Measurements from ENCODE around the gene RGMB.
"Not testable (repeated sequence)": the region's sequence is repeated elsewhere in the genome, so short reads cannot be mapped to it uniquely, and the experiment has no call there.

RGMB gene, protein sequence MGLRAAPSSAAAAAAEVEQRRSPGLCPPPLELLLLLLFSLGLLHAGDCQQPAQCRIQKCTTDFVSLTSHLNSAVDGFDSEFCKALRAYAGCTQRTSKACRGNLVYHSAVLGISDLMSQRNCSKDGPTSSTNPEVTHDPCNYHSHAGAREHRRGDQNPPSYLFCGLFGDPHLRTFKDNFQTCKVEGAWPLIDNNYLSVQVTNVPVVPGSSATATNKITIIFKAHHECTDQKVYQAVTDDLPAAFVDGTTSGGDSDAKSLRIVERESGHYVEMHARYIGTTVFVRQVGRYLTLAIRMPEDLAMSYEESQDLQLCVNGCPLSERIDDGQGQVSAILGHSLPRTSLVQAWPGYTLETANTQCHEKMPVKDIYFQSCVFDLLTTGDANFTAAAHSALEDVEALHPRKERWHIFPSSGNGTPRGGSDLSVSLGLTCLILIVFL

DNA sequence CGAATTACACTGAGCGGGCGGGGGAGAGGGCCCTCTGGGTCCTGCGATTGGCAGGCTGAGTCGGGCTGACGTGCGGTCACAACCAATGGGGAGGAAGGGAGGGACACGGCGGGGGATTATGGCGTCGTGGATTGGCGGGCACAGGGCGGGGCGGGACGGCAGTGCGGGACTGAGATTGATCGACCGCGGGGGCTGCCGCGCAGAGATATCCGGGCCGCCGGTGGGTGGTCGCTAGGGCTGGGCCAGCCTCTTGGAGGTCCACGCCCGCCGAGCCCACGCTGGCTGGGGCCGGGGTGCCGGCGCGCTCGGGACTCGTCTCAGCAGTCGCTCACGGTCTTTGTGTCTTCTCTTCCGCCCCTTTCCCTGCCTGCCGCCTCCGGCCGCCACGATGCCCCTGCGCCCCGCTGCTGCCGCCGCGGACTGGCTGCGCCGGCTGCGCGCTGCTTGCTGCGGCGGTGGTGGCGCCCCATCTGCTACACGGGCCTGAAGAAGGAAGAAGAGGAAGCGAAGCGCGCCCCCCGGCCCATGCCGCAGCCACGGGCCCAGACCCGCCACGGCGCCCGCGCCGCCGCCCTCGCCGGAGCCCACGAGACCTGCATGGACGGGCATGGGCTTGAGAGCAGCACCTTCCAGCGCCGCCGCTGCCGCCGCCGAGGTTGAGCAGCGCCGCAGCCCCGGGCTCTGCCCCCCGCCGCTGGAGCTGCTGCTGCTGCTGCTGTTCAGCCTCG, at the start of gene RGMB:
Gene RGMB (plus strand): TSS at position 200 of the 728 bp plus-strand sequence. CDS start 408 bp downstream, at position 608.
- Mint-ChIP-seq H3K9me3 (no peaks in the 10 kb centered on the region), H3K27ac (peak within 1 kb of the TSS; percentile 63), H3K27me3 (ENCODE audit: low read depth) (peaks cover 79% of the 10 kb centered on the region), H3K36me3 (ENCODE audit: low read depth) (no peaks in the 10 kb centered on the region), H3K4me1 (ENCODE audit: low read depth) (peaks cover 34% of the 10 kb centered on the region), H3K4me3 (peak within 1 kb of the TSS; percentile 95)
- peak; percentile 80 for DNase-seq (ENCODE audit: low spot score)

DNA sequence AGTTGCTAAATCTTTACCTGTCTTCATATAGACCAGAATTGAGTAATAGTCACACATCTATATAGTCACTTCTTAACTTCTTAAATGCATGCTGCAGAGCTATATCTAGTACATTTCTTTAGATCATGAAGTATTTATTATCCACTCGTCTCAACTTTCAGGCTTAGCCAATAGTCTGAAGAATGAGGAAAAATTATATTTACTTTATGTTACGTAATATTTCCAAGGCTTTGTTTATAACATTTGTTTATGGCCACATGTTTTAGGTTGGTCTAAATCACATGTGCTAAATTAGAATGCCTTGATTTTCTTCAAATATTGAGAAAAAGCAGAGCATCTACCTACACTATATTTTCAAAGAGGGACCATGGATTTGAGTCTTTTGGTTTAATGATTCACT, 47.2 kb upstream of the RGMB start:
- H3K9me3 Mint-ChIP-seq = no peaks in the 10 kb centered on the region
- no peaks in the 10 kb centered on the region for H3K27me3 Mint-ChIP-seq (ENCODE audit: low read depth)
- no peak for DNase-seq (ENCODE audit: low spot score)
- H3K4me3 Mint-ChIP-seq = no peak overlapping the region
- H3K4me1 Mint-ChIP-seq (ENCODE audit: low read depth) = no peaks in the 10 kb centered on the region
- no peak overlapping the region for H3K27ac Mint-ChIP-seq
- no peaks in the 10 kb centered on the region for H3K36me3 Mint-ChIP-seq (ENCODE audit: low read depth)

DNA sequence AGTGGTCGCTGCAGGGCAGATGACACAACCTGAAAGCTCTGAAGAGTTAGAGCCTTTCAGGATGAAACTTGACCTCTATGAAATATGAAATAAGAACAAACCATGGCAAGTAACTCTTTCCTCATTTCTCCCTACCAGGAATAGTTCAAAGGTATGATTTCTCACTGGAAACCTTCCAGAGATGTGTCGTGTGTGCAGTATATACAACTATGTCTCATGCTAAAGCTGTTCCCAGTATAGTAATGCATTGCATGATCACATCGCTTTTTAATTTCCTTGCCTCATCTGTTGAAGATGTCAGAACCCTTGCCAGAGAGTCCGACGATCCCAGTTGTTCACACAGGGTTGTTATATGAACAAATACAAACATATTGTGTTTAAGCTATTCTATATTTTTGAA, 45.8 kb upstream of the RGMB start:
- no peak overlapping the region for H3K4me3 Mint-ChIP-seq
- no peaks in the 10 kb centered on the region for H3K36me3 Mint-ChIP-seq (ENCODE audit: low read depth)
- no peaks in the 10 kb centered on the region for H3K4me1 Mint-ChIP-seq (ENCODE audit: low read depth)
- DNase-seq (ENCODE audit: low spot score) = no peak
- H3K27me3 Mint-ChIP-seq (ENCODE audit: low read depth) = no peaks in the 10 kb centered on the region
- no peaks in the 10 kb centered on the region for H3K9me3 Mint-ChIP-seq
- H3K27ac Mint-ChIP-seq = no peak overlapping the region

DNA sequence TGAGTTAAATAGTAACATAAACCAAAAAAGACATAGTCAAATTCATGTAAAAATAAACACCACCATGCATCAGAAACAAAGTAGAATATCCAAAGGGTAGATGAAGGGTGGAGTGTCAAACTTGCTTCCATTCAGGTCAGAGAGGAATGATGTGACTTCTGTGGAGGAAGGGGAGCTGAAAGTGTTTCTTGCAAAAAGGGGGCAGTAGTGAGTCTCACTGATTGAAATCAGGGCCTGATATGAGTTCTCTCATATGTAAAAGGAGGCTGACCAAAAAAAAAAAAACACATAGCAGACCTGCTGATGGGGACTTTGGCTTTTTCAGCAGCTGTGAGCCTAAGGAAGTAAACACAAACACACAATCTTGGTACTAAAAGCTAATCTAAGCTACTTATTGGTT, 38.8 kb upstream of the RGMB start:
- Mint-ChIP-seq H3K9me3 (no peaks in the 10 kb centered on the region), H3K27me3 (ENCODE audit: low read depth) (no peaks in the 10 kb centered on the region), H3K27ac (no peak overlapping the region), H3K4me1 (ENCODE audit: low read depth) (no peaks in the 10 kb centered on the region), H3K4me3 (no peak overlapping the region), H3K36me3 (ENCODE audit: low read depth) (no peaks in the 10 kb centered on the region)
- no peak for DNase-seq (ENCODE audit: low spot score)

DNA sequence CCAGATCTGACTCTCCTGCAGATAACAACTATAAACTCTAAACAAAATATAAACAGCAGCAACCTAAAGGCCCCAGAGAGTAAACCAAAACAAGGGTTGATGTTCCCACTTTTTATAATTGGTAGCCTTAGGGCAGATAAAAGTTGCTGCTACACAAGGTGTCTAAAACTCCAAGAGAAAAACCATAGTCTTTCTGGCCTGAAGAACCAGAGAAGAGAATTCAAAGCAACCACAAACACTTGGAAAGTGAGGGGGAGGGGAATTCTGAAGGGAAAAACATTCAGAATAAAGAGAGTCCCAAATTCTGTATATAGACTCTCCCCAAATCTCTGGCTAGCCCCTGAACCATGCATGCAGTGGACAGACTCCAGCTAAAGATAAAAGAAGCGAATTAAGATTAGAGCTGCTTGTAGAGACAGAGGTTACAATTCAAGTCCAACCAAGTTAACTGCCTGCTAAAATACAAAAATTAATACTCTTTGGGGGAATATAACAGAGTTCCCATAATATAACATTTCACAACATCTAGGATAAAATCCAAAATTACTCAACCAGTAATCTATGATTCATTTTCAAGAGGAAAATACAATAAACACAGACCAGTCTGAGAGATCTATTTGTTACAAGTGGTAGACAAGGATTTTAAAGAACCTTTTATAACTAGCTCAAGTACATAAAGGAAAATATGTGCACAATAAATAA, 37.5 kb upstream of the RGMB start:
- H3K27me3 Mint-ChIP-seq (ENCODE audit: low read depth) = no peaks in the 10 kb centered on the region
- no peak for DNase-seq (ENCODE audit: low spot score)
- no peak overlapping the region for H3K4me3 Mint-ChIP-seq
- H3K9me3 Mint-ChIP-seq = no peaks in the 10 kb centered on the region
- H3K36me3 Mint-ChIP-seq (ENCODE audit: low read depth) = no peaks in the 10 kb centered on the region
- no peaks in the 10 kb centered on the region for H3K4me1 Mint-ChIP-seq (ENCODE audit: low read depth)
- no peak overlapping the region for H3K27ac Mint-ChIP-seq

DNA sequence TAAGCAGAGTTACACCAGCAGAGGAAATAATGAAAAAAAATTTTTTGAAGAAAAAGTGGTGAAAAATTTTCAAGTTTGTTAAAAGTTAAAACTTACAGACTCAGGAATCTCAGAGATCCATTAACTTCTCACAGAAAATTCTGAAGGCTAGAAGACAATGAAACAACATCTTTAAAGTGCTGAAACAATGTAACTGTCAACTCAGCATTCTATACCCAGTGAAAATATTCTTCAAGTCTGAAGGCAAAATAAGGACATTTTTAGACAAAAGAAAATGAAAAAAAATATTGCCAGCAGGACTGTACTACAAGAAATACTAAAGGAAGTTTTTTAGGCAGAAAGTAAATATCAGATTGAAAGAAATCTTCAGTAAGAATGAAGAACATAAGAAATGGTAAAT, 36.7 kb upstream of the RGMB start:
- Mint-ChIP-seq H3K4me3 (no peak overlapping the region), H3K27me3 (ENCODE audit: low read depth) (no peaks in the 10 kb centered on the region), H3K4me1 (ENCODE audit: low read depth) (no peaks in the 10 kb centered on the region)

DNA sequence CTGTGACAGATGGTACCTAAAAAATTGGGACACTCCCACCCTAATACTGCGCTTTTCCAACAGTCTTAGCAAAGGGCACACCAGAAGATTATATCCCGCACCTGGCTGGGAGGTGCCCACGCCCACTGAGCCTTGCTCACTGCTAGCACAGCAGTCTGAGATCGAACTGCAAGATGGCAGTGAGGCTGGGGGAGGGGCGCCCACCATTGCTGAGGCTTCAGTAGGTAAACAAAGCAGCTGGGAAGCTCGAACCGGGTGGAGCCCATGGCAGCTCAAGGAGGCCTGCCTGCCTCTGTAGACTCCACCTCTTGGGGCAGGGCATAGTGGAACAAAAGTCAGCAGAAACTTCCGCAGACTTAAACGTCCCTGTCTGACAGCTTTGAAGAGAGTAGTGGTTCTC, 36.0 kb upstream of the RGMB start:
- not testable (repeated sequence) for H3K27ac Mint-ChIP-seq; H3K9me3 Mint-ChIP-seq; H3K4me3 Mint-ChIP-seq; H3K4me1 Mint-ChIP-seq (ENCODE audit: low read depth); H3K36me3 Mint-ChIP-seq (ENCODE audit: low read depth); DNase-seq (ENCODE audit: low spot score); H3K27me3 Mint-ChIP-seq (ENCODE audit: low read depth)

More for the DNA sequence above, 36.7 kb upstream of the RGMB start:
- DNase-seq (ENCODE audit: low spot score) = no peak
- Mint-ChIP-seq H3K9me3 (no peaks in the 10 kb centered on the region), H3K27ac (no peak overlapping the region), H3K36me3 (ENCODE audit: low read depth) (no peaks in the 10 kb centered on the region)

DNA sequence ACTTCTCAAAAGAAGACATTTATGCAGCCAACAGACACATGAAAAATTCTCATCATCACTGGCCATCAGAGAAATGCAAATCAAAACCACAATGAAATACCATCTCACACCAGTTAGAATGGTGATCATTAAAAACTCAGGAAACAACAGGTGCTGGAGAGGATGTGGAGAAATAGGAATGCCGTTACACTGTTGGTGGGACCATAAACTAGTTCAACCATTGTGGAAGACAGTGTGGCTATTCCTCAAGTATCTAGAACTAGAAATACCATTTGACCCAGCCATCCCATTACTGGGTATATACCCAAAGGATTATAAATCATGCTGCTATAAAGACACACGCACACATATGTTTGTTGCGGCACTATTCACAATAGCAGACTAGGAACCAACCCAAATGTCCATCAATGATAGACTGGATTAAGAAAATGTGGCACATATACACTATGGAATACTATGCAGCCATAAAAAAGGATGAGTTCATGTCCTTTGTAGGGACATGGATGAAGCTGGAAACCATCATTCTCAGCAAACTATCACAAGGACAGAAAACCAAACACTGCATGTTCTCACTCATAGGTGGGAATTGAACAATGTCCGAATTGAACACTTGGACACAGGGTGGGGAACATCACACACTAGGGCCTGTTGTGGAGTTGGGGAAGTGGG, 34.8 kb upstream of the RGMB start:
- not testable (repeated sequence) for H3K4me1 Mint-ChIP-seq (ENCODE audit: low read depth); H3K36me3 Mint-ChIP-seq (ENCODE audit: low read depth); DNase-seq (ENCODE audit: low spot score); H3K4me3 Mint-ChIP-seq; H3K27me3 Mint-ChIP-seq (ENCODE audit: low read depth); H3K27ac Mint-ChIP-seq; H3K9me3 Mint-ChIP-seq

DNA sequence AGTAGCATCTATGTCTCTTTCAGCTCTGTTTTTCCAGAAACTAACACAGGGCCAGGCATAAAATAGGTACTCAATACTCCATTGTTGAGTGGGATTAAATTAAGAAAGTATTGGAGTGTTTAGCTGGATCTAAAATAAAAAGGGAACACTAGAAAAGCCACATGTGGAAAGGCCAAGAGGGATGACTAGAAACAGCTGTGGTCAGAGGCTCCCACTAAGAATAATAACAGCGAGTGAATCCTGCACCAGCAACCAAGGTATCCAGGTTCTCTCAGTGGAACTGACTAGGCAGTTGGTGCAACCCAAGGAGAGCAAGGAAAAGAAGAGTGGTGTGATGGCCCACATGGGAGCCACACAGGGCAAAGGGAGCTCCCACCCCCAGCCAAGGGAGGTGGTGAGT, 31.5 kb upstream of the RGMB start:
- Mint-ChIP-seq H3K4me3 (no peak overlapping the region), H3K9me3 (no peaks in the 10 kb centered on the region), H3K4me1 (ENCODE audit: low read depth) (no peaks in the 10 kb centered on the region), H3K36me3 (ENCODE audit: low read depth) (no peaks in the 10 kb centered on the region), H3K27me3 (ENCODE audit: low read depth) (peaks cover 6% of the 10 kb centered on the region), H3K27ac (no peak overlapping the region)
- DNase-seq (ENCODE audit: low spot score) = no peak

DNA sequence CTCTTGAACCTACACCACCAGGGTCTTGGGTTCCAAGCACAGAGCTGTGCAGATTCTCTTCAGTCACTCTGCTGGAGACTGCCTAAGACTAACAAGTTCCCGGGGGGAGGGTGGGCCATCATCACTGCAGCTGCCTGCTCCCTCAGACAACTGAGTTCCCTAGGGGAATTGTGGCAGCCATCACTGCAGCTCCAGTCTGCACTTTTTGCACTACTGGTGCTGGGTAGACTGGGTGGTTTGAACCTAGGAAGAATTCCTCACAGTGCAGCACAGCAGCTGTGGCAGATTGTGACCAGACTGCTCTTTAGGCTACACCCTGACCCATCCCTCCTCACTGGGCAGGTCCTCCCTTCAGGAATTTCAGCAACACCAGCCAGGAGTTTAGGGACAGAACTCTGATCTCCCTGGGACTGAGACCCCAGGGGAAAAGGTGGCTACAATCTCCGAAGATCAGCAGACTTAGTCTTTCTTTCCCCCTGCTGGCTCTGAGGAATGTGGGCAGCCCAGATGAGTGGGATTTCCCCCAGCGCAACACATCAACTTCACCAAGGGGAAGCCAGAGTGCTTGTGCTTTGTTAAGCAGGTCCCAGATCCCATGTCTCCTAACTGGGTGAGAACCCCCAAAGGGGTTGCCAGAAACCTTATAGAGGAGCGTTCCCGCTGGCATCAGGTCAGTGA, 30.9 kb upstream of the RGMB start:
- no peak for DNase-seq (ENCODE audit: low spot score)
- peaks cover 6% of the 10 kb centered on the region for H3K27me3 Mint-ChIP-seq (ENCODE audit: low read depth)
- no peak overlapping the region for H3K27ac Mint-ChIP-seq
- H3K4me1 Mint-ChIP-seq (ENCODE audit: low read depth) = no peaks in the 10 kb centered on the region
- no peaks in the 10 kb centered on the region for H3K9me3 Mint-ChIP-seq
- H3K36me3 Mint-ChIP-seq (ENCODE audit: low read depth) = no peaks in the 10 kb centered on the region
- H3K4me3 Mint-ChIP-seq = no peak overlapping the region

DNA sequence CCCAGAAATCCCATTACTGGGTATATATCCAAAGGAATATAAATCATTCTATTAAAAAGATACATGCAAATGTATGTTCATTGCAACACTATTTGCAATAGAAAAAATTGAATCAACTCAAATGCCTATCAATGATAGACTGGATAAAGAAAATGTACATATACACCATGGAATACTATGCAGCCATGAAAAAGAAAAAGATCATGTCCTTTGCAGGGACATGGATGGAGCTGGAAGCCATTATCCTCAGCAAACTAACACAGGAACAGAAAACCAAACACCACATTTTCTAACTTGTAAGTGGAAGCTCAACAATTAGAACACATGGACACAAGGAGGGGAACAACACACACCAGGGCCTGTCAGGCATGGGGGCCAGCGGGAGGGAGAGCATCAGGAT, 25.2 kb upstream of the RGMB start:
- not testable (repeated sequence) for H3K36me3 Mint-ChIP-seq (ENCODE audit: low read depth); H3K27me3 Mint-ChIP-seq (ENCODE audit: low read depth); DNase-seq (ENCODE audit: low spot score); H3K27ac Mint-ChIP-seq; H3K4me3 Mint-ChIP-seq; H3K9me3 Mint-ChIP-seq; H3K4me1 Mint-ChIP-seq (ENCODE audit: low read depth)

DNA sequence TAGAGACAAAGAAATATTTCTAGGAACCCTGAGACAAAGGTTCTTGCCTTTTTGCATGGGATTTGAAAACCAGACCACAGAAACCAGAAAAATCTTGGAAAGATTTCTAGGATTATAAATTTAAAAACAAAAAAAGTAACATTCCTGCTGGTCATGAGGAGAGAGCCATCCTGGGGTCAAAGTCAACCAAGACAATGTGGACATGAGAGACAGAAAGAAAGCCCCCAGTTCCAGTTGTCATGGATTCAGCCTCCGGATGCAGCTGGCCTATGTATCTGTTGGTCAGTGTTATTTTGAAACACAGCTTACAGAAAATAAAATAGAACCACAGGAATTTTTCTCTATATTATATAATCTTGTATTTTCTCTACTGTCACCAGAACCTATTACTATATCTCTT, 24.4 kb upstream of the RGMB start:
- H3K36me3 Mint-ChIP-seq (ENCODE audit: low read depth) = no peaks in the 10 kb centered on the region
- H3K9me3 Mint-ChIP-seq = no peaks in the 10 kb centered on the region
- no peak for DNase-seq (ENCODE audit: low spot score)
- peaks cover 4% of the 10 kb centered on the region for H3K27me3 Mint-ChIP-seq (ENCODE audit: low read depth)
- H3K4me1 Mint-ChIP-seq (ENCODE audit: low read depth) = no peaks in the 10 kb centered on the region
- no peak overlapping the region for H3K4me3 Mint-ChIP-seq
- no peak overlapping the region for H3K27ac Mint-ChIP-seq

DNA sequence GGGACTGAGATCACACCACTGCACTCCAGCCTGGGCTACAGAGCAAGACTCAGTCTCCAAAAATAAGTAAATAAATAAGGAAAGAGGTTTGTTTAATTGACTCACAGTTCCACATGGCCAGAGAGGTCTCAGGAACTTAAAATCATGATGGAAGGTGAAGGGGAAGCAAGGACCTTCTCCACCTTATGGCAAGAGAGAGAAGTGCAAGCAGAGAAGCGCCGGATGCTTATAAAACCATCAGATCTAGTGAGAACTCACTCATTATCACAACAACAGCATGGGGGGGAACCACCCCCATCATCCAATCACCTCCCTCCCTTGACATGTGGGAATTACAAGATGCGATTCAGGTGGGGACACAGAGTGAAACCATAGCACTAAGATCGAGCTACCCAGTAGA, 22.8 kb upstream of the RGMB start:
- no peaks in the 10 kb centered on the region for H3K4me1 Mint-ChIP-seq (ENCODE audit: low read depth)
- no peaks in the 10 kb centered on the region for H3K27me3 Mint-ChIP-seq (ENCODE audit: low read depth)
- H3K9me3 Mint-ChIP-seq = no peaks in the 10 kb centered on the region

More for the DNA sequence above, 22.8 kb upstream of the RGMB start:
- DNase-seq (ENCODE audit: low spot score) = no peak
- no peaks in the 10 kb centered on the region for H3K36me3 Mint-ChIP-seq (ENCODE audit: low read depth)
- H3K27ac Mint-ChIP-seq = no peak overlapping the region
- no peak overlapping the region for H3K4me3 Mint-ChIP-seq

All from T-helper 2 cell treated with Interferon-gamma antibody and Interleukin-4, amounts not matched to agents 5 μg/mL and 100 μg/mL, for 36 hours (primary cell).